GM19452 (cell line): ENCODE results near the gene GMCL2.
"Not testable (repeated sequence)": the region's sequence is repeated elsewhere in the genome, so short reads cannot be mapped to it uniquely, and the experiment has no call there.

ENCODE experiments used
- ATAC-seq: cut with Tn5 transposase; IDR thresholded peaks from one replicate; pipeline ENCODE4 v1.9.1; 2021; ENCODE audit not compliant: unreplicated experiment

Gene GMCL2, protein sequence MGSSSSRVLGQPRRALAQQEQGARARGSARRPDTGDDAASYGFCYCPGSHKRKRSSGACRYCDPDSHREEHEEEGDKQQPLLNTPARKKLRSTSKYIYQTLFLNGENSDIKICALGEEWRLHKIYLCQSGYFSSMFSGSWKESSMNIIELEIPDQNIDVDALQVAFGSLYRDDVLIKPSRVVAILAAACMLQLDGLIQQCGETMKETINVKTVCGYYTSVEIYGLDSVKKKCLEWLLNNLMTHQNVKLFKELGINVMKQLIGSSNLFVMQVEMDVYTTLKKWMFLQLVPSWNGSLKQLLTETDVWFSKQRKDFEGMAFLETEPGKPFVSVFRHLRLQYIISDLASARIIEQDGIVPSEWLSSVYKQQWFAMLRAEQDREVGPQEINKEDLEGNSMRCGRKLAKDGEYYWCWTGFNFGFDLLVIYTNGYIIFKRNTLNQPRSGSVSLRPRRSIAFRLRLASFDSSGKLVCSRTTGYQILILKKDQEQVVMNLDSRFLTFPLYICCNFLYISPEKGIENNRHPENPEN

GRCh38 chr5:178187014-178187413, at the start of gene GMCL2:
Gene GMCL2 (minus strand): TSS chr5:178187371. CDS start chr5:178187299, 72 bp downstream.
- no peak for ATAC-seq

- ATAC-seq, result no peak
These were observed 49.5 kb upstream of the GMCL2 start for GRCh38 chr5:178236679-178237078.

DNA sequence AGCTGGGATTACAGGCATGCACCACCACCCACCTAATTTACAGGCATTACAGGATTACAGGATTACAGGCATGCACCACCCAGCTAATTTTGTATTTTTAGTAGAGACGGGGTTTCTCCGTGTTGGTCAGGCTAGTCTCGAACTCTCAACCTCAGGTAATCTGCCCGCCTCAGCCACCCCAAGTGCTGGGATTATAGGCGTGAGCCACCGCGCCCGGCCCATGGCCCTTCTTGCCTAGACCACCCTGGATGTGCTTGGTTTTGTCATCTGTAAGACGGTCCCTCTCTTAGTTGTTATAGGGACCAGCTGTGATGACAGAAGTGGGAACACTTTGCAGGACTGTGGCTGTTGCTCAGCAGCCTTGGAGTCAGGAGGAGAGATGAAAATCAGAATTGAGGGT, 49.0 kb upstream of the GMCL2 start:
- ATAC-seq, result no peak

DNA sequence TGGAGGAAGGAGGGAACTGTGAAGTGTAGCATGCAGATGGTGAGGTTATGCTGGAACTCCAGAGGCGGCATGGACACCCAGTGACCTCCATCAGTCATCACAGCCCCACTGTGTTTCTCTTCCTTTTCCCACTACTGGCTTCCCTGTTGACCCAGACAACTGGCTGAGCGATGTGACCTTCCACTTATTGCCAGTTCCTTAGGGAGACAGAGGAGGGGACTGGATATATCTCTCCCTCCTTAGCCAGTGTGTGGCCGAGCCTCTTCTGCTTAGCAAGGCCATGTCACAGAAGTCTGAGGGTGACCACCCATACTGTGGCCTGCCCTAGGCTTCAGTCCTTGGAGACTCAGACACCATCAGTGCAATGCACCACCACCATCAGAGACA, 48.4 kb upstream of the GMCL2 start:
- ATAC-seq, result no peak

- no peak for ATAC-seq
These were observed 47.8 kb upstream of the GMCL2 start for GRCh38 chr5:178234750-178235587.

DNA sequence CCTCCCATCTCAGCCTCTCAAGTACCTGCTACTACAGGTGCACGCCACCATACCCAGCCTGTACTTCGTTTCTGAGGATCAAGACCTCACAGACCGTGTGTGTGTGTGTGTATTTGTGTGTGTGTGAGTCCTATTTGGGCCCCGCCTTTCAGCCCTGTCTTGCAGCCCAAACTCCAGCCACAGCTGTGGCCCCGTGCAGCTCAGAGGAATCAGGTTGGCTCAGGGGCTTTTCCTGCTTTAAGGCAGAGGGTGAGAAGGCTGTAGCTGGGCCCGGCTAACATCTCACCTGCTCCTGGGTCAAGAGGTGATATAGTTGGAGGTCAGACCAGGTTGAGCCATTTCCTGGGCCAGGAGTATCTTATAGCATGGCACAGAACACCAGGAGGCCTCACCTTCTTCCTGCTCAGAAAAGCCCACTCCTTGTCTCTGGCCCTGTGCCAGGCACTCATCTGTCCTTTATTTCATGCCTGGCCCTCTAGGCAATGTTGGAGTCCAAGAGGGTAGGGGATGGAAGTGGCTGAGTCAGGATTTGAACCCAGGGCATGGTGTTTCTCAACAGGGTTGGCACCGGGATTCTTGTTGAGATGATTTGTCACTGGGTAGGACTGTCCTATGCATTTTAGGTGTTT, 47.1 kb upstream of the GMCL2 start:
- no peak for ATAC-seq

DNA sequence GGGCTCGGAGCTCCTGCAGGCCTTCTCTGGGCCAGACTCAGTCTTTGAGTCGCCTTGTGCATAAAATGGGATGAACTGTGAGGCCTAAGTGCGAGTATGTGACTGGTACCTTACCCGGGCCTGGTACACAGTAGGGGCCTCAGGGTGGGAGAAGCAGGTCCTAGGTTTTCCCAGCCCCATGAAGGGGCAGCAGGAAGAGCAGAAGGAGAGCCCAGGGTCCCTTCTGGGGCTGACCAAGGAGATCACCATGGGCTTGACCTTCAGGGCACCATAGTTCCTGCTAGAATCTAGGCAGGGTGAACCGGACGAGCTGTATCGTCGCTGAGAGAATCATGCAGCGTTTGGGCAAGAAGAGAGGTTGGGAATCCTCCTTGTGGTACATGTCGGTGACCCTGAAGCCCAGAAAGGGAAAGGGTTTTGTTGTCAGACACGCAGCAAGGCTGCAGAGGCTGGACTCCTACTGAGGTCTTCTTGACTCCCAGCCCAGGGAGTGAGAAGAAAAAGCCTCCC, 45.8 kb upstream of the GMCL2 start:
- no peak for ATAC-seq

DNA sequence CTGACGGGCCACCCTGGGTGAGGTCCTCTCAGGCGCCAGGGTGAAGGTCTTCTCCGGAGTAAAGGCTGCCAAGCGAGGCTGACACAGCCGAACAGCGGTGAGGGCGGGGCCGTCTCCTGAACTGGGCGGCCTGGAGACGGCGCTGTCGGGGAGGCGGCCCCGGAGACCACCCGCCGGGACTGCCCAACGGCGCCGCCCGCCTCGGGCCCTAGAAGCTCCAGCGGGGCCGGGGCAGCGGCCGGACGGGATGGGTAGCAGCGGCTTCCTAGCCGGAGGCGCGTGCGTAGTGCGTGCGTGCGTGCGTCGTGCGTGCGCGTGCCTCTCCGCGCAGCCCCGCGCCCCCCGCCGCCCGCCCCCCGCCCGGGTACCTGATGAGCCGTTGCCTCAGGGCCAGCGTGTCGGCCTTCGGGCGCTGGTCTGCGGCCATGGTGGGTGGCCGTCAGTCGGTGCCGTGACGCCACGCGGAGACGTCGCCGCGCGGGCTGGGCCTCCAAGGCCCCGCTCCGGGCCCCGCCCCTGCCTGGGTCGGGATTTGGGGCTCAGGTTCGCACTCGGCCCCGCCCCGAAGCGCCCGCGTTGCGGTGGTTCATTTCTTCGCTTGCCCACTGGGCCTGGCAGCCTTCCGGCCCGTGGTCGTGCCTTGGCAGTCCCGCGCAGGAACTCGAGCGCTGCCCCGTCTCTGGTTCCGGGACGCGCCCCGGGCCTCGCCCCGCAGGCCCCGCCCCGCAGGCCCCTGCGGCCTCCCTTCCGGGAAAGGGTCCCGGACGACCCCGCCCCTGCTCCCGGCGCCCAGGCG, 45.2 kb upstream of the GMCL2 start, which contains the start of gene PHYKPL:
TSS of gene PHYKPL (minus strand) at position 679 of the 796 bp plus-strand sequence. CDS start at position 427, 252 bp downstream.
- peak; percentile 70 for ATAC-seq

DNA sequence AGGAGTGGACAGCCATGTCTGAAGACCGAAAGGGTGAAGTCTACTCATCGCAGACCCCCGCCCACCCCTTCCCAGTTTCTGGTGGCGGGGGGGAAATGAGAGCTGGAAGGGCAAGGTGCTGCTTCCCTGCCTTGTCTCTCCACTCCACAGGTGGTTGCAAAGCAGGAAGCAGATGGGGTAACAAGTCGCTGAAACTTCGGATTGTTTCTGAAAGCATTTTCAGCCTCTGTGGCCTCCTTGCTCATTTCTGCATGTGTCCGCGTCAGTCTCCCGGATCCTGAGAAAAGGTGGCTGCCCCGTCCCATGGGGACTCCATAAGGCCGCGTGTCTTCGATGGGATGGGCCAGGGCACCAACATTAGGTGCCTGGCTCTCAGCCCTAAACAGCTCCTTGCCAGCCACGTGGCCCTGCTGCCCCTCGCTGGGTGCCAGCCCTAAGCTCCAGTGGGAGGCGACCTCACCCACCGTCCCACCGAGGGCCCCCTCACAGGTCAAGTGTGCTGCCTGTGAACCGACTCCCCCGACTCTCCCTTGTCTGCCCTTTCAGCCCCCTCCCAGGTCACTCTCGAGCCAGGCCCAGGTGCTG, 44.5 kb upstream of the GMCL2 start:
- ATAC-seq, result no peak

DNA sequence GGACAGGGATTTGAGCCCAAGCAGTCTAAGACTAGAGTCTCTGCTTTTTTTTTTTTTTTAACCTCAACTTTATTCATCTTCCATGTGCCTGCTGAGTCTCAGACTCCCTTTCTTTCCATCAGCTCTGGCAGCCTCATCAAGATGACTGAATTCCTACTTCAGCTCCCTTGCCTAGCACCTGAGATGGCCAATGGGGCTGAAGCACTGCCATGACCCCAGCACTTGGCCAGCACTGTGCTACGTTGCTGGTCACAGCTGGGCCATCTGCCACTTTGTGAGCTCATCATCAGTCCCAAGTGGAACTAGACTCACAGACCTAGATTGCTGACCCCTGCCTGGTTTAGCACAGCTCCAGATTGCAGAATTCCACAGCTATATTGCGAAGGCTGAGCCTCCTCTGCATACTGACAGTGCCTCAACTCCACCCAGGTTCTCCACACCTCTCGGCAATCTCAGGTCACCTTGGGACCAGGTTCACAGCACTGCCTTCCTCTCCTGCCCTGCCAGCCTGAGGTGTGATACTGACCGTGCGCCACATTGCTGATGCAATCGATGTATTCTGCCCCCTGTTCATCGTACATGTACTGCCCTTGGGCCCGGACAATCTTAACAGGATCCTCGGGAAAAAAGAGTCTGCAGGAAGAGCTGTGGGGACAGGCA, 43.8 kb upstream of the GMCL2 start:
- ATAC-seq, result no peak

DNA sequence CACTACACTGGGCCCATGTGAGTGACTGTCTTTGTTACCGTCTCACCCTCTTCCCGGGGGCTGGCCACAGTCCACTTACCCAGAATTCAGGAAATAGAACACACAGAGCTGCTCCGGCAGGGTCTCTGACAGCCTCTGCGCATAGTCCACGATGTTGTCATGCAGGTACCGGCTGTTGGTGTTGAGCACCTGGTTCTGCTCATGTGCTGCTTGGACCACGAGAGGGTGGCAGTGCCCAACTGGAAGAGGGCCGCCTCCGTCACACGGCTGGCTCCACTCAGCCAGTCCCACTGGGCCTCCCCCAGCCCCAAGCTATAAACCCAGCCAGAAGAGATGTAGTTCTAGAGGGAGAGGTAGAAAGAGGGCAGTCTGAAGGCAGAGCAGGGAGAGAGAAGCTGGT, 42.7 kb upstream of the GMCL2 start:
- no peak for ATAC-seq

DNA sequence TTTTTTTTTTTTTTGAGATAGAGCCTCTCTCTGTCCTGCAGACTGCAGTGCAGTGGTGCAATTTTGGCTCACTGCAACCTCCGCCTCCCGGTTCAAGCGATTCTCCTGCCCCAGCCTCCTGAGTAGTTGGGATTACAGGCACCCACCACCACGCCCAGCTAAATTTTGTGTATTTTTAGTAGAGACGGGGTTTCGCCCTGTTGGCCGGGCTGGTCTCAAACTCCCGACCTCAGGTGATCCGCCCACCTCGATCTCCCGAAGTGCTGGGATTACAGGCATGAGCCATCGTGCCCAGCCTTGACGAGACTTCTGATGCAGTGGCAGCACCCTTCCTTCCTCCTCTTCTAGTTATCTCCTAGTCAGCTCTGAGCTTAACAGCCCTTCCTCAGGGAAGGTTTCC, 41.9 kb upstream of the GMCL2 start:
- not testable (repeated sequence) for ATAC-seq

GRCh38 chr5:178228609-178229008, 41.4 kb upstream of the GMCL2 start:
- no peak for ATAC-seq

GRCh38 chr5:178227929-178228328, 40.8 kb upstream of the GMCL2 start:
- ATAC-seq, result no peak

GRCh38 chr5:178227138-178227659, 40.0 kb upstream of the GMCL2 start:
- ATAC-seq, result no peak

DNA sequence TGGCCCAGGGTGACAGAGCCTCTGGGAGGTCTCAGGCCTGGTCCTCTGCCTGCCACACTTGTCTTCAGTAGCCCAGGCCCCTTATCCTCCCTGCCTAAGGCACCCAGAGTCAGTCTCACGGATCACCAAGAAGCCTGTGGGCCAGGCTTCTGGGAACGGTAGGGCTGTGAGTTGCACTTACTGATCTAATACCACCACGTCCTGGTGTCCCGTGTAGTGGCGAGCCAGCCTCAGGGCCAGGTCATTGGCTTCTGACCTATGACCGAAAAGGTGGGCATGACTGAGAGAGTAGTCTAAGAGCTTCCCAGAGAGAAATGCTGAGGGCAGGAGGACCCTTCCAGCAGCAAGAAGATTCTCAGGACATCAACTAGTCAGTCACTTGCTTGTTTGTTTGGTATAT, 38.0 kb upstream of the GMCL2 start:
- ATAC-seq, result no peak

GRCh38 chr5:178224403-178224802, 37.2 kb upstream of the GMCL2 start:
- ATAC-seq, result no peak

DNA sequence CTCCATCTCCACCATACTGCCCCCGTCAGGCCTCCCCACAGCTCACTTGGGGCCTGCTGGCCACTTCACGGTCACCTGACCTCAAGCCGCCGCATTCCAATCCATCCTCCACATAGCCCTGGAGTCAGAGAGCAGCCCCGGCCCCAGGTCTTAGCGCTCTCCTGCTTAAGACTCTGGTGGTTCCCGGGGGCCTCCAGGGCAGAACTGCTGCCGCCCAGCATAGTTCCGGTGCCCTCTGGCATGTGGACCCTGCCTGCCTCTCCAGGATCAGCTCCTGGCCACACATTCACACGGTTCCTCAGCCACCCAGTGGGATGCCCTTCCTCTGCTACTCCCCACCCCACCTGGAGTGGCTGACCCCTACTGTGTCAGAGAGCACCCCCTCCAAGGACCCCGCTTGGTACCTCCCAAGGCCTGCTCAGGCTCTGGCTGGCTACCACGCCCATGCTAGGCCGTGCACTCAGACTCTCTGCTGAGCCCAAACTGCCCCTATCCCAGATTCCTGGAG, 36.7 kb upstream of the GMCL2 start:
- no peak for ATAC-seq

DNA sequence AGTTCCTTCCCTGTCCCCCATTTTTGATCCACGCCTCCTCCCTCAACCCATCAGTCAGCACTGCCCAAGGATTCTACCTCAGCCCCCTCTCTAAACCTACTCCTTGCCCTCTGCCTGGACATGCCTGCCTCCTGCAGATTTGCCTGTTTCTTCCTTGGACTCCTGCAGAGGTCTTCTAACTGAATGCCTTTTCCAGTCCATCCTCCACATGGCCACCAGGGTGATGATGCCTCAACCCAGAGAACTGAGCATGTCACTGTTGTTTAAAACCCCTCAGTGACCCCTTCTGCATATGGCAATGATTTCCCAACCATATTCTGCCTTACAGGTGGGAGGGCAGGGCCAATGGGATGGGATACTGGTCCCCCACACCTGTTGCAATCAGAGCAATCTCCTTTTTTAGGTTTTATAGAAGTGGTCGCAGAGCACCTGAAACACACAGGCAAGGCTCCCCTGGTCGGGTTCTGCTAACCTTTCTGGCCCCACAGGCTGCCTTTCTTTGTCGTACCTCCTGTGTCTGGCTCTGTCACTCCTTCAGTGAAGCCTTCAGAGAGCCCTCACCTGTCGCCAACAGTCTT, 36.1 kb upstream of the GMCL2 start:
- ATAC-seq, result no peak
